HS-5 (cell line): Measurements from ENCODE around the gene ITPR1.

Source experiments
- DNase-seq: peaks from one replicate; pipeline ENCODE4 v3.0.0-alpha.2; 2012; ENCODE audit warnings: low read depth

ITPR1 gene

GRCh38 chr3:4855676-4856075 lies 362.5 kb downstream of the ITPR1 start:
- no peak for DNase-seq

DNA sequence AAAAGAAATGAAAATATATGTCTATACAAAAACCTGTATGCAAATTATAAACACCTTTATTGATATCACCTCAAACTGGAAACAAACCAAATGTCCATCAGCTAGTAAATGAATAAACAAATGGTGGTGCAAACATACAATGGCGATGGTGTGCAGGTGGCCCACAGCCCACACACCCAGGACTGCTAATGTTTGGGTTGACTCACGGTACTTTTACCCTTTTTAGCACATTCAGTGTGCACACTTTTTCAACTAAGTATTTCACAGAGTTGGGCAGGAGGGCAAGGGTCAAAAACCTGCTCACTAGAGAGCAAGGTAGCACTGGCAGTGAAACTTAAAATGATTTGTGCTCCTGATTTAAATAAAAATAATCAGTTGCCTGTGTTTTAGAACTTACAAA lies 363.0 kb downstream of the ITPR1 start:
- DNase-seq, result no peak

GRCh38 chr3:4856564-4856963 lies 363.4 kb downstream of the ITPR1 start:
- DNase-seq, result no peak

- no peak for DNase-seq
Measured at GRCh38 chr3:4856986-4857385, 363.8 kb downstream of the ITPR1 start.

- DNase-seq, result no peak
Measured at GRCh38 chr3:4859788-4860187, 366.6 kb downstream of the ITPR1 start.

GRCh38 chr3:4862973-4863372 lies 369.8 kb downstream of the ITPR1 start:
- no peak for DNase-seq

DNA sequence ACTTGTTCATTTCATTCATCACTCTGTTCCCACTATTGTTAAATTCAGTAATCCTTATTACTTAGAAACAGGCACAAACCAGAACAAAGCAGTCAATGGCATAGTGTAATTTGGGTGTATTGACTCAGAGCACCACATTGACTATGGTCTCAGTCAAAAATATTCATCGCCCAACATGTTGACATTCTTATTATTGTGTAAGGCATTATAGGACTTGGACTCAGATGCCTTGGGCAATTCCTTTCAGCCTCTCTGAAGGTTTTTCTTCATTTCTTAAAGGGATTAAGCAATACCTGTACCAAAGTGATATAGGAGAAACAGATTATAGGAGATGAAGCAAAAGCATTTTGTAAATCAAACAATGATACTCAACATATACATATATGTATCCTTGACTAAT lies 371.4 kb downstream of the ITPR1 start:
- DNase-seq, result no peak

DNA sequence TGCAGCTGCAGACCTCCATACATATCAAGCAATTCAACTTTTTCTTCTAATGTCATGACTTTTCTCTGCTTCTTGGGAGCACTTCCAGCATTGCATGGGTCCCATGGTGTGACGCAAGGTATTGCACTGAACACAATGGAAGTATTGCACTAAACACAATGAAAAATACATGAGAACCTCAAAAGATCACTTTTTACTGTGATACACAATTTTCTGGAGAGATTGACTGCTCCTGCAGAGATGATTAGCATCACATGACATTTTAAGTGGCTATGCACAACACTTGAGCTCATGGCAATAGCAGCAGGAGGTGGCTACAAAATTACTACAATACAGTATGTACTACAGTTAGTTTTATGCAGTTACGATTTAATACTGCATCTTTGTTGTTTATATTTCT lies 372.6 kb downstream of the ITPR1 start:
- no peak for DNase-seq

DNA sequence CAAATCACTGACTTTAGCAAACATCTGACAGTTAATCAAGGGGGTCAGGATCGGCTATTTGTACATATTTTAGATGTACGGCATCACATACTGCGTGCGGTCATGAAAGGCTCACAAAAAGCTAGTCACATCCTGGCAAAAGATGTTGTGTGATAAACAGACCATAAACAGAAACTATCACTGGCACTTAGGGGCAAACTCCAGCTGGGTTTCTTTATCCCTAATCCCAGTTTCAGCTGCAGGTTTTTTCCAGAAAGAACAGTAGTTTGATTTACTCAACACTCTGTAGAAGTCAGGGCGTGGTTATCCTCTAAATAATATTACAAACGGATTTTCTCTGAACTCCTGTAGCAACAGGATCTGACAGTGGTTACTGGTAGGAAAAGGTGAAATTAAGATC lies 373.7 kb downstream of the ITPR1 start:
- DNase-seq, result no peak

- DNase-seq, result no peak
Measured at GRCh38 chr3:4877173-4877787, 384.1 kb downstream of the ITPR1 start.

DNA sequence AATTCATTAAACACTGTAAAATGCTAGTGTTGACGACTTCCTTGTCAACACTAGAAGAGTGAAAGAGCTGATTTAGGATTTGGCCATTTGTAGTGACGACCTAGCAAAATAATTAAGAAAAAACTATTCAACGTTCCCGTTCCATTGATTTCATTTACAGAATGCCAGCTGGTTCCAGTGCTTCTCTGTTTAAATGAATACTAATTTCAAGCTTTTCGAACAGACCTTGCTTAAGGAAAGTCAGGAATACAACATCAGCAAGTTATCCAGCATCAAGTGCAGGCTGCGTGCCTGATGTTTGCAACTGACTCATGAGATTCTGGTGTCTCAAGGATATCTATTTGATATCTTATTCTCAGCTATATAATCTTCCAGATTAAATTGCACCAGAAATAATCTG lies 387.7 kb downstream of the ITPR1 start:
- DNase-seq, result no peak

DNA sequence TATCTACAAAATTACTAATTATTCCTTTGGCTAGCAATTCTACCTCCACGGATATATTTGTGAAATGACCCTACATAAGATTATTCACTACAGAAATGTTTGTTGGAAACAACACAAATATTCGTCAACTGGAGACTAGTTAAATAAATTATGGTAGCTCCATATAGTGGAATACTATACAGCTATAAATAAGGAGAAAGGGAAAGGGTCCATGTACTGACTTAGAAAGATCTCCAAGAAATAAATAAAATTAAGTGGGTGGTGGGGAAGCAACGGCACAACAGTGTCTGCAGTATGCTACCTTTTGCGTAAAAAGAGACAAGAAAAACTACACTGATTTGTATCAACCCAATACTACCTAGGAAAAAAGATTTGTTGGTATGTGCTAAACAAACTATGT lies 389.4 kb downstream of the ITPR1 start:
- DNase-seq, result no peak

DNA sequence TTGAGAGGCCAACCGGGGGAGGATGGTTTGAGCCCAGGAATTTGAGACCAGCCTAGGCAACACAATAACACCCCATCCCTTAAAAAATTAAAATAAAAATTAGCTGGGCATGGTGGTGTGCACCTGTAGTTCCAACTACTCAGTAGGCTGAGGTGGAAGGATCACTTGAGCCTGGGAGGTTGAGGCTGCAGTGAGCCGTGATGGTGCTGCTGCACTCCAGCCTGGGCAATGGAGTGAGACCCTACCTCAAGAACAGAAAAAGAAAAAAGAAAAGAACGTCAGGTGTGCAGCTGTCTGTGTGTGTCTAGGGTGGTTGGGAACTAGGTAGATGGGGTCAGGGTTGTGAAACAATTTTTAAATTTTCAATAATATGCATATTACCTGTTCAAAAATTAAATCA lies 389.9 kb downstream of the ITPR1 start:
- no peak for DNase-seq

DNA sequence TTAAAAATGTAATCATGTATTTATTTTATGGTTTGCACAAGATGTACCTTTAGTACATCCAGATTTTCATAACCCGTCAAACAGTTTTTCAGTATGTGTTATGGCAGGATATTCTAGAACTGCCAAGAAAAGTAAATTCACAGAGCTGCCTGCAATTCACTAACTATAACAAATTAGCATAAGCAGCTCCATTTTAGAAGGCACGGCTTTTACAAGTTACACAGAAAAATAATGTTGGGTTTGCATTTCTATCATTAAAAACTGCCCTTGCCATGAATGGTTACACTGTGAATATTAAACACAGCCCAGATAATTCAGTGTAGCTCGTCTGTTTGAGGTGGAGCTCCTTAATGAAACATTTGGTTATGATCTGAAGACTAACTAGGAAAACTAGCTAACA lies 391.7 kb downstream of the ITPR1 start:
- DNase-seq, result no peak

- DNase-seq, result no peak
Measured at GRCh38 chr3:4885316-4885715, 392.2 kb downstream of the ITPR1 start.

DNA sequence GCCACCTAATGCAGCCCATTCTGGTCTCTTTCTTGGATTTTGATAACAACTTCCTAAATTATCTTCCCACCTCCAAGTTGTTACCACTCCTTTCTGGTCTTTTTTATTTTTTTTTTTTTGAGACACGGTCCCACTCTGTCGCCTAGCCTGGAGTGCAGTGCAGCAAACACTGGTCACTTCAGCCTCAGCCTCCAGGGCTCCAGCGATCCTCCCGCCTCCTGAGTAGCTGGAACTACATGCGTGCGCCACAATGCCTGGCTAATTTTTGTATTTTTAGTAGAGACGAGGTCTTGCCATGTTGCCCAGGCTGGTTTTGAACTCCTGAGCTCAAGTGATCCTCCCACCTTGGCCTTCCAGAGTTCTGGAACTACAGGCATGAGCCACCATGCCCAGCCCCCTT lies 393.3 kb downstream of the ITPR1 start:
- DNase-seq, result no peak

DNA sequence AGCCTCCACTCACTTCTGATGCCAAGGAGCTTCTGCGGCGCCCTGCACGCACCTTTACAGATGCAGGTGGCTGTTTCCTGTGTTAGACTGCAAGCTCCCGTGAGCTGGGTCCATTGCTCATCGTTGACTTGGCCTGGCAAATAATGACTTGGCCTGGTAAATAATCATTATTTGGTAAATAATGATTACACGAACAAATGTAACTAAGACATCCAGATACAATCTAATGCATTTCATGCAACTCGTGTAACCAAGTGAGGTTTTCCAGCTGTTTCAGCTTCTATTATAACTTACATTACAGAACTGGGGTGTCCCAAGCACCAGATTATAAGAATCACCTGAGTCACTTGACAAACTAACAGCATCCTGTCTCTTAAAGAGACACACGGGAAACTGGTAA lies 394.0 kb downstream of the ITPR1 start:
- no peak for DNase-seq

- no peak for DNase-seq
Measured at GRCh38 chr3:4888913-4889846, 396.0 kb downstream of the ITPR1 start.

GRCh38 chr3:4889896-4890295 lies 396.7 kb downstream of the ITPR1 start:
- DNase-seq, result no peak

GRCh38 chr3:4894891-4895530 lies 401.9 kb downstream of the ITPR1 start:
- DNase-seq, result no peak

- no peak for DNase-seq
Measured at GRCh38 chr3:4895838-4896237, 402.7 kb downstream of the ITPR1 start.
